GM21723 (cell line): ENCODE data around the gene BTBD7.

Experiments
- ATAC-seq: cut with Tn5 transposase; IDR thresholded peaks from one replicate; pipeline ENCODE4 v1.9.1; 2021; ENCODE audit warnings: mild to moderate bottlenecking, moderate library complexity; ENCODE audit not compliant: unreplicated experiment

BTBD7 gene

GRCh38 chr14:93331002-93331727, 1.7 kb downstream of the BTBD7 start:
- no peak for ATAC-seq

GRCh38 chr14:93330609-93331000, 2.2 kb downstream of the BTBD7 start:
- ATAC-seq = no peak

- ATAC-seq = no peak
These were observed 2.7 kb downstream of the BTBD7 start for GRCh38 chr14:93329965-93330608.

- ATAC-seq = no peak
These were observed 4.3 kb downstream of the BTBD7 start for GRCh38 chr14:93328546-93328945.

- ATAC-seq = no peak
These were observed 6.6 kb downstream of the BTBD7 start for GRCh38 chr14:93326196-93326595.

GRCh38 chr14:93323600-93324174, 9.1 kb downstream of the BTBD7 start:
- ATAC-seq = no peak

- ATAC-seq = no peak
These were observed 9.8 kb downstream of the BTBD7 start for GRCh38 chr14:93322929-93323599.

- no peak for ATAC-seq
These were observed 12.3 kb downstream of the BTBD7 start for GRCh38 chr14:93320489-93320888.

GRCh38 chr14:93319958-93320357, 12.9 kb downstream of the BTBD7 start:
- ATAC-seq = no peak

- no peak for ATAC-seq
These were observed 13.3 kb downstream of the BTBD7 start for GRCh38 chr14:93319494-93319893.

- ATAC-seq = no peak
These were observed 13.9 kb downstream of the BTBD7 start for GRCh38 chr14:93318927-93319326.

- ATAC-seq = no peak
These were observed 14.7 kb downstream of the BTBD7 start for GRCh38 chr14:93317875-93318807.

- ATAC-seq = no peak
These were observed 15.5 kb downstream of the BTBD7 start for GRCh38 chr14:93317210-93317874.

GRCh38 chr14:93316716-93317115, 16.1 kb downstream of the BTBD7 start:
- no peak for ATAC-seq

GRCh38 chr14:93315575-93315974, 17.3 kb downstream of the BTBD7 start:
- ATAC-seq = no peak

GRCh38 chr14:93311082-93311481, 21.8 kb downstream of the BTBD7 start:
- ATAC-seq = no peak

GRCh38 chr14:93309427-93309966, 23.3 kb downstream of the BTBD7 start:
- ATAC-seq = no peak

GRCh38 chr14:93308686-93309345, 24.0 kb downstream of the BTBD7 start:
- ATAC-seq = no peak

- ATAC-seq = no peak
These were observed 26.0 kb downstream of the BTBD7 start for GRCh38 chr14:93306812-93307211.
